ENCODE measurements around the gene APBB2. TPM values are rescaled to one million over a fixed set of nuclear protein-coding genes. Genes with fewer than 3 reads are reported as not detected.
A peak's percentile ranks its signal among the peaks of the same experiment; 100 is the strongest.
"Not testable (repeated sequence)": the region's sequence is repeated elsewhere in the genome, so short reads cannot be mapped to it uniquely, and the experiment has no call there.

Gene APBB2
- total RNA-seq, 1 donor from 2014 or later, result 82.9 TPM

GRCh38 chr4:41060352-41061334, 153.7 kb downstream of the APBB2 start:
- peak; percentile 73 for DNase-seq

DNA sequence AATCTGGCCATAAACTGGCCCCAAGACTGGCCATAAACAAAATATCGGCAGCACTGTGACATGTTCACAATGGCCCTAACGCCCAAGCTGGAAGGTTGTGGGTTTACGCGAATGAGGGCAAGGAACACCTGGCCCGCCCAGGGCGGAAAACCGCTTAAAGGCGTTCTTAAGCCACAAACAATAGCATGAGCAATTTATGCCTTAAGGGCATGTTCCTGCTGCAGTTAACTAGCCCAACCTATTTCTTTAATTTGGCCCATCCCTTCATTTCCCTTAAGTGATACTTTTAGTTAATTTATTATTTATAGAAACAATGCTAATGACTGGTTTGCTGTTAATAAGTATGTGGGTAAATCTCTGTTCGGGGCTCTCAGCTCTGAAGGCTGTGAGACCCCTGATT, 154.9 kb downstream of the APBB2 start:
- not testable (repeated sequence) for DNase-seq

DNA sequence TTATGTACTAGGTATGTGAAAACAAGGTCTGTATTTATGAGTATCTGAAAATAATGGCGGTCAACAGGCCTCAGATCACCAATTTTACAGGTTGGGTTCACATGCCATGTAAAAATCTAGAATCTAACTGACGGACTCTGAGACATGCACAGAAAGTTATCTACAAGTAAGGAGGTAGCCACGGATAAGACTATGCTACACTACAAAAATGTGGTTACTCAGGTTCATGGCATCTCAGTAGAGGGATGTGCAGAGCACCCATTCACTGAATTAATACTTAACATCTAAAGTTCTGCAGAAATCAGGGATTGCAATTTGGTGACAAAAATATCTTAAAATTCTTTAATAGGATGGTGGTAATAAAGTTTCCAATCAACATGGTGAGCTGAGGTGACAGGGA, 155.9 kb downstream of the APBB2 start:
- DNase-seq, result no peak

- no peak for DNase-seq
These were observed 156.9 kb downstream of the APBB2 start for GRCh38 chr4:41057467-41057866.

- DNase-seq, result no peak
These were observed 162.1 kb downstream of the APBB2 start for GRCh38 chr4:41052287-41052686.

DNA sequence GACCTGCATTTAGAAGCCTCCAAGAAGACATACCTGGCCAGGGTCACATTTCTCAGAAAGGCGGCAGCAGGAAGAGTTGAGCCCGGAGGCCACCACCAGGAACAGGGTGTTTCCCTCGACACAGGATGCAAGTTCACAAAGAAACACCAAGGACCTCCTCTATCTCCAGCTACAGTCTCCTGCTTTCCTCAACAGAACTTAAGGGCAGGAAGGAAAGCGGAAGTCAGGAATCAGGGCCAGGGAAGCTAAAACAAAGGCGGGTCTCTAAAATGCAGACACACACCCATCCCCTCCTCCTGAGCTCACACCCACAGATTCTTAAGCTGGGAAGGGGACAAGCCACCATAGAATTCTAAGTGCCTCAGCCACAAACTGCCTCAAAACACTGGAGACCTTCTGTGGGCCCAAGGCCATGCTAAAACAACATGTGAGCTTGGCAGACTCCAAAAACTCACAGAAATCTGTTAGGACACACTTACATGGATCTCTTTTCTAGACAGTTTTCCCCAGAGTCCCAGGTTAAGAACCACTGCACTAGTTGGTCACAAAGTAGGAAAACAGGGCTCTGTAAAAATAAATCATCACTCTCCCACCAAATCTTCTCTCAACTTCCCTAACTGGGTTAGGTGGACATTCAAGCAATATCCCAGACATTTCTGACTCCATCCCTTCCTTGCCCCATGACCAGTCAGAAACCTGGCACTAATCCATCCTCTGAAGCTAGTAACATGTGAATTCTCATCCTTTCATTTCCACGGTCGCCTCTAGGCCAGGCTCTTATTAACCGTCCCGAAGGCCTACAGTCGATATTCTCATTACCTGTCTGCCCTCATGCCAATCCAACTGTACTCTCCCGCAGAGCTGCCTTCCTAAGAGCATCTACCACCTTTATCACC, 163.2 kb downstream of the APBB2 start:
- no peak for DNase-seq

DNA sequence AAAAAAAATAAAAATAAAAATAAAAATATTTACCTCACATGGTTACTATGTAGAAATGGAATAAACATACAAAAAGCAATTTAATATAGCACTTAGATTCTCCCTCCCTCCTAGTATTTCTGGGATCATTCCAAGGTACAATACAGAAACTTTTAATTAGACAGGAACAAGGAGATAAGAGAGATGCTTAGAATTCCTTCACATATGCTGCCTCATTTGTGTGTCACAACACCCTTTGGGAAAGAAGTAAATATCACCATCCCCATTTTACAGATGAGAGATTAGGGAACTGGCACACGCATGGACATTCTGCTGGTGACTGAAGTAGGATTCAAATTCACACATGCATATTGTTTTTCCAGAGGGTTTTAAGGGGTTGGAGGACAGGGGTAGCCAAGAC, 164.2 kb downstream of the APBB2 start:
- DNase-seq, result no peak

DNA sequence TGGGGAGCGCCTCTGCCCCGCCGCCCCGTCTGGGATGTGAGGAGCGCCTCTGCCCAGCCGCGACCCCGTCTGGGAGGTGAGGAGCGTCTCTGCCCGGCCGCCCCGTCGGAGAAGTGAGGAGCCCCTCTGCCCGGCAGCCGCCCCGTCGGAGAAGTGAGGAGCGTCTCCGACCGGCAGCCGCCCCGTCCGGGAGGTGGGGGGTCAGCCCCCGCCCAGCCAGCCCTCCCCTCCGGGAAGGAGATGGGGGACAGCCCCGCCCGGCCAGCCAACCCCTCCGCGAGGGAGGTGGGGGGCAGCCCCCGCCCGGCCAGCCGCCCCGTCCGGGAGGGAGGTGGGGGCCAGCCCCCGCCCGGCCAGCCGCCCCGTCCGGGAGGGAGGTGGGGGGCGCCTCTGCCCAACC, 165.2 kb downstream of the APBB2 start:
- DNase-seq, result not testable (repeated sequence)

DNA sequence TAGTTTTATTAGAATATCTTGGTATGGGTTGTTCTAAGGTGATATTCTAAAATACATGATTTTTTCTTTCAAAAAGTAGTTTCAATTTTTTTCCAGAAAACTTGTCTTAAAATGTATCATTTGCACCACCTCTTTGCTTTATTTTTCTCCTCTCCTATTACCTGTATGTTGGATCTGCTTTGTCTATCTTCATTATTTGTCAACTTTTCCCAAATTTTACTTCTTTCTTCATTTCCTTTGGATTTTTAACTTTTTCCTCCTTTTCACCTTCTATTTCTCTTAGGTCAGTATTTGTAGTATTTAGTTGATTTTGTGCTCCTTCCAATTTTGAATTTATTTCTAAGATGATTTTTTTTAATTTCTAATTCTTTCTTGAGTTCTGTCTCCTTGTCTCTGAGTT, 169.6 kb downstream of the APBB2 start:
- no peak for DNase-seq

DNA sequence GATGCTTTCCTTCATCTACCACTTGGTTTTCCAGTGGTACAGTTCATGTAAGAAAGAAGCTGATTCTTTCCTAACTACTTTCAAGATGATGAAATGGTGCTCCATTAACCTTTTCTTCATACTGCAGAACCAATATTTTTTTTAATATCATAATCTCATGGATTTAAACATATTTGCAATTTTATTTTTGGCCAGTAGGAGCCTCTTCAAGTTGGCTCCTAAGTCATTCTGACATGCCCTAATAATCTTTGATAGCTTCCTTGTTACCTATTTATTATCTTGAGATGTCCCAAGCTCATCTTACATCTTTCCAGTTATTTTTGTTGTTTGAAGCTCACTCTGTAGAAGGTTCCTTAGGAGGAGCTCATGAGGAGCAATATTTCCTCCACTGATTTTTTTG, 170.2 kb downstream of the APBB2 start:
- no peak for DNase-seq

DNA sequence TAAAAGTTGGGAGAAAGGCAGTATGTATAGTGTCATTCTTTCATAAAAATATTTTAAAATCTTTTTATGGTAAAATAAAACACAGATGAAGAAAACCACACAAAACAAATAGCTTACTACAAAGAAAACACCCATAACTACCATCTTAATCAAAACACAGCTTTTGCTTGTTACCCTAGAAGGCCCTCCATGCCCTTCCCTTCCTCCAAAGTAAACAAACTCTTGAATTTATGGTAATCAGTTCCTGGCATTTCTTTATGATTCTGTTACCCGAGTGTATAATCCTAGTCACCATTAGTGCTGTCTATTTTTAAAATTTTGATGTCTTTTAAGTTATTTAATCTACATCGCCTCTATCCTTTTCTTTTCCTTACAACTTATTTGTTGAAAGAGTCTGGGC, 170.9 kb downstream of the APBB2 start:
- DNase-seq, result no peak

GRCh38 chr4:41041551-41041950, 172.8 kb downstream of the APBB2 start:
- DNase-seq, result no peak

- peak; percentile 41 for DNase-seq
These were observed 175.0 kb downstream of the APBB2 start for GRCh38 chr4:41039317-41039716.

DNA sequence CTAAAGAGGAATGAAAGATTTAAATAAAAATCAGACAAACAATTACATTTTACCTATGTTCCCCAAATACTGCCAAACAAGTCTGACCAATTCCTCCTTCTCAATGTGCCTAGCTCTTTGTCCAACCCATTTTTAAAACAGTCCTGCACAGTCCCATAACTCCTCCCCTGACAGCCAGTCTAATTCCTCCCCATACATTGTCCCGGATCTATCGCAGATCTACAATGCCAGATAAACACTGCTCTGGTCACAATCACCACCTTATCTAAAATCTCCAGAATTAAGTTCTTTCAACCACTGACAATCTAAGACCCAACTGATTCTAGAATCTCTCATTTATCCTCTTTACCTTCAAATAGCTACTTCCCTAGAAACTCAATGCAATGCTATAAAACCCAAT, 176.0 kb downstream of the APBB2 start:
- no peak for DNase-seq

GRCh38 chr4:41029098-41029497, 185.2 kb downstream of the APBB2 start:
- no peak for DNase-seq

- no peak for DNase-seq
These were observed 185.8 kb downstream of the APBB2 start for GRCh38 chr4:41028392-41029076.

DNA sequence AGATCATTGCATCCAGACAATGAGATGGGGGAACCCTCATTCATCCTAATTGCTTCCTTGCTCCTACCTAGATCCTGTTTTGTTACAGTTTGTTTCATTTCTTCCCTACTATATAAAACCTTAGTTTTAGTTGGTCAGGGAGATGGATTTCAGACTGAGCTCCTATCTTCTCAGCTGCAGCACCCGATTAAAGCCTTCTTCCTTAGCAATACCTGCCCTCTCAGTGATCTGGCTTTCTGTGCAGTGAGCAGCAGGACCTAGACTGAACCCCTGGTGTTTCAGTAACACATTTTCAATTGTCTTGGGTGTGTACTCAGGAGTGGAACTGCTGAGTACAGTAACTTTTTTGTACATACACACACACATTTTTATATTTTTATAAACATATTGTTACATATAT, 187.4 kb downstream of the APBB2 start:
- DNase-seq, result no peak

DNA sequence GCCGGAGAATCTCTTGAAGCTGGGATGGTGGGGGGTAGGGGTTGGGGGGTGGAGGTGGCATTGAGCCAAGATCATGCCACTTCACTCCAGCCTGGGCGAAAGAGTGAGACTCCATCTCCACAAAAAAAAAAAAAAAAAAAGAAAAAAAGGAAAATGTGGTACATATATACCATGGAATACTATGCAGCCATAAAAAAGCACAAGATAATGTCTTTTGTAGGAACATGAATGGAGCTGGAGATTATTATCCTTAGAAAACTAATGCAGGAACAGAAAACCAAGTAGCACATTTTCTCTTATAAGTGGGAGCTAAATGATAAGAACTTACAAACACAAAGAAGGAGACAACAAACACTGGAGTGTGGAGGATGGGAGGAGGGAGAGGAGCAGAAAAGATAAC, 188.5 kb downstream of the APBB2 start:
- DNase-seq, result no peak

GRCh38 chr4:41024556-41025491, 189.5 kb downstream of the APBB2 start:
- no peak for DNase-seq

DNA sequence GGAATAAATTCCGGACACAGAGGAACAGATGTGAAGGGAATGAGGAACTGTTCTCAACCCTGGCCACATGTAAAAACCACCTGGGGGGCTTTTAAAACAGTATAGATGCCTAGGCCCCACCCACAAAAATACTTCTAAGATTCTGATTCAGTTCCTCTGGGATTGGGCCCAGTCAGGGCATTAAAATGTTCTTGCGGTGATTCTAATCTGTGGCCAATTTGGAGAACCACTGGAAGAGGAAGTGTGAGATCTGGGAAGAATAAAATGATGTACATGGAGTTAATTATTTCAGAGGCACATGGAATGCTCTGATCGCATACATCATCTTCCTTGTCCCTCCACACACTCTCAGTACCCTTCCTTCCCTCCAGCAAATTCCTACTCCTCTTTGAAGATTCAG, 192.2 kb downstream of the APBB2 start:
- peak; percentile 74 for DNase-seq

DNA sequence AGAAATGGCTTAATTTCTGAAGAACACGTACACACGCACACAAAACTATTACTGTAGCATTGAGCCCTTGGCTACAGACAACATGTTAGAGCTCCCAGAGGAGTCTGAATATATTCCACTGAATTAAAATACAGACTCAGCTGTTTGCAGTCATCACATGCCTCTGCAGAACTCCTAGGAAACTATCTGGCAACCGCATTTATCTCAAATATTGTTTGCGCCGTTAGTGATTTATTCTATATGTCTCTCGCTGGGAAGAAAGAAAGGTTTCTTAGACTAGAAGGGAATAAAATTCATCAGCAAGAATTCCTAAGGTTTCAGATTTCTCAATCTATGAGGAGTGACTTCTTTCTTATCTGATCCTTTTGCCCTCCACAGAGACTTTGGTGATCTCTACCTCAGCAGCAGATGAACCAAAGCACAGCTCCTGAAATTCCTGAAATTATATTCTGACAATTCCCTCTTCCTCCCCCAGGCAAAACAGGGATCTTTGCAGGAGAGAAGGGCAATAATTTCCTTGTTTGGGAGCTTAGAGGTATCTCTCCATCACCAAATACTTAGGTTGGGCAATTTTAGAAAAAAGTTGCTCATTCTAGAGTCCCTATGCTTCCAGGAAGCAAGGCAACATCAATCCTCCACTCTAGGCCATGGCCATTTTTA, 199.2 kb downstream of the APBB2 start:
- DNase-seq, result peak; percentile 76
